ENCODE measurements around the gene NRIP2. TPM values are rescaled to one million over a fixed set of nuclear protein-coding genes. Genes with fewer than 3 reads are reported as not detected.

The NRIP2 gene
- total RNA-seq, 4 donors from 2014 or later: not detected

- H3K4me1 ChIP-seq: peaks cover 0 to 9% (median 0%) of the 10 kb centered on the region in 4 donors
- TF ChIP-seq CTCF (IDR thresholded peaks at IDR 0.05): no peak
- no peak for TF ChIP-seq POLR2A (IDR thresholded peaks at IDR 0.05)
- no peaks in the 10 kb centered on the region for H3K27me3 ChIP-seq
- no peak for DNase-seq
- no peak overlapping the region for H3K27ac ChIP-seq
- H3K36me3 ChIP-seq: peaks cover 0 to 24% (median 0%) of the 10 kb centered on the region in 3 donors
- no peak overlapping the region for H3K4me3 ChIP-seq
- H3K9me3 ChIP-seq: no peaks in the 10 kb centered on the region
Measured at GRCh38 chr12:2833327-2833726, 1.5 kb downstream of the NRIP2 start.

- H3K36me3 ChIP-seq: peaks cover 0 to 31% (median 0%) of the 10 kb centered on the region in 3 donors
- no peak overlapping the region for H3K27ac ChIP-seq
- no peak for TF ChIP-seq POLR2A (IDR thresholded peaks at IDR 0.05)
- TF ChIP-seq CTCF (IDR thresholded peaks at IDR 0.05): no peak
Measured at GRCh38 chr12:2832550-2833127, 2.2 kb downstream of the NRIP2 start.

GRCh38 chr12:2829275-2829674 lies 5.6 kb downstream of the NRIP2 start:
- Histone ChIP-seq H3K27me3 (no peaks in the 10 kb centered on the region), H3K4me1 (no peaks in the 10 kb centered on the region), H3K27ac (no peak overlapping the region), H3K36me3 (peaks cover 0 to 64% (median 0%) of the 10 kb centered on the region in 3 donors), H3K4me3 (no peak overlapping the region), H3K9me3 (no peaks in the 10 kb centered on the region)
- no peak for TF ChIP-seq CTCF (IDR thresholded peaks at IDR 0.05)
- no peak for TF ChIP-seq POLR2A (IDR thresholded peaks at IDR 0.05)
- DNase-seq: no peak

More at GRCh38 chr12:2832550-2833127, 2.2 kb downstream of the NRIP2 start:
- DNase-seq: no peak
- H3K4me1 ChIP-seq: peaks cover 0 to 9% (median 0%) of the 10 kb centered on the region in 4 donors
- H3K4me3 ChIP-seq: no peak overlapping the region
- no peaks in the 10 kb centered on the region for H3K27me3 ChIP-seq
- H3K9me3 ChIP-seq: no peaks in the 10 kb centered on the region

DNA sequence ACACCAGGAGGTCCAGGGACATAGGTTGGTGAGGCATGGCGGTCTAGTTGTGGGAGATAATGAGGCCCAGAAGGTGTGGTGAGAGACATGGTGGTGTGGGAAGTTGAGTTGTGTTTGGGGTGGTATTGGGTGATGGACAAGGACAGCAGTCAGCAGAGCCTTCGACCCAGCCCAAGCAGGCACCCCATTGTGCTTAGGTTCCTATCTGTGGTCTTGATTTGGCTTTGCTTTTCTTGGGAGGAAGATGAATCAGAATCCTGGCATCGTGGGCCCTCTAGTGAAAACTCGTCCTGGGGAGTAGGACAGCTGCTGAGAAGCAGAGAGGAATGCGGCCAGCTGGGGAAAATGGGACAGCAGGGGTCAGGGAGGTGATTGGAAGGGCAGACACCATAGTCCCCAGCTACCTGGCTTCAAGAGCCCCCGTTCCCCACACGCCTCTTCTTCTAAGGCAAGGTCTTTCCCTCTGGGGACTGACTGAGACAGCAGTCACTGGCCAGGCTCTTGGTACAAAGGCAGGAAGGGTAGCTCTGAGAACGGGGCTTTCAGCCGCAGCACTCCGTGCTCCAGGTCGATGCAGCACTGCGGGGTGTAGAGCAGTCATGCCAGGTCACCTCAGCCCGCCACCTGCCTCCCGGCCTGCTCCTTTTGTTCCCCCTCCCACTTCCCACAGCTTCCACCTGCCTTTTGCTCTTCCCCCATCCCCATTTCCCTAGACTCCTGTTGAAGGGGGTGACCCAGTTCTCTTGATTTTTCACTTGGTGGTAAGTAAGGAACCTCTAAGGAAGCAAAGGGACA lies 7.9 kb downstream of the NRIP2 start:
- H3K4me1 ChIP-seq: no peaks in the 10 kb centered on the region
- no peaks in the 10 kb centered on the region for H3K27me3 ChIP-seq
- H3K36me3 ChIP-seq: peaks cover 0 to 88% (median 0%) of the 10 kb centered on the region in 3 donors
- TF ChIP-seq CTCF (IDR thresholded peaks at IDR 0.05) (no peak), POLR2A (IDR thresholded peaks at IDR 0.05) (no peak)
- no peak overlapping the region for H3K27ac ChIP-seq
- H3K4me3 ChIP-seq: no peak overlapping the region
- DNase-seq: no peak
- no peaks in the 10 kb centered on the region for H3K9me3 ChIP-seq

GRCh38 chr12:2826036-2826435 lies 8.8 kb downstream of the NRIP2 start:
- no peaks in the 10 kb centered on the region for H3K4me1 ChIP-seq
- H3K9me3 ChIP-seq: no peaks in the 10 kb centered on the region
- H3K27ac ChIP-seq: no peak overlapping the region
- TF ChIP-seq CTCF (IDR thresholded peaks at IDR 0.05): no peak
- TF ChIP-seq POLR2A (IDR thresholded peaks at IDR 0.05): no peak
- H3K27me3 ChIP-seq: no peaks in the 10 kb centered on the region
- no peak overlapping the region for H3K4me3 ChIP-seq
- peaks cover 0 to 96% (median 0%) of the 10 kb centered on the region in 3 donors for H3K36me3 ChIP-seq
- no peak for DNase-seq

All from Peyer's patch (tissue), 4 donors.